ENCODE results near the gene CHD9NB.
A peak's percentile ranks its signal among the peaks of the same experiment; 100 is the strongest.
"Not testable (repeated sequence)": the region's sequence is repeated elsewhere in the genome, so short reads cannot be mapped to it uniquely, and the experiment has no call there.

CHD9NB gene

DNA sequence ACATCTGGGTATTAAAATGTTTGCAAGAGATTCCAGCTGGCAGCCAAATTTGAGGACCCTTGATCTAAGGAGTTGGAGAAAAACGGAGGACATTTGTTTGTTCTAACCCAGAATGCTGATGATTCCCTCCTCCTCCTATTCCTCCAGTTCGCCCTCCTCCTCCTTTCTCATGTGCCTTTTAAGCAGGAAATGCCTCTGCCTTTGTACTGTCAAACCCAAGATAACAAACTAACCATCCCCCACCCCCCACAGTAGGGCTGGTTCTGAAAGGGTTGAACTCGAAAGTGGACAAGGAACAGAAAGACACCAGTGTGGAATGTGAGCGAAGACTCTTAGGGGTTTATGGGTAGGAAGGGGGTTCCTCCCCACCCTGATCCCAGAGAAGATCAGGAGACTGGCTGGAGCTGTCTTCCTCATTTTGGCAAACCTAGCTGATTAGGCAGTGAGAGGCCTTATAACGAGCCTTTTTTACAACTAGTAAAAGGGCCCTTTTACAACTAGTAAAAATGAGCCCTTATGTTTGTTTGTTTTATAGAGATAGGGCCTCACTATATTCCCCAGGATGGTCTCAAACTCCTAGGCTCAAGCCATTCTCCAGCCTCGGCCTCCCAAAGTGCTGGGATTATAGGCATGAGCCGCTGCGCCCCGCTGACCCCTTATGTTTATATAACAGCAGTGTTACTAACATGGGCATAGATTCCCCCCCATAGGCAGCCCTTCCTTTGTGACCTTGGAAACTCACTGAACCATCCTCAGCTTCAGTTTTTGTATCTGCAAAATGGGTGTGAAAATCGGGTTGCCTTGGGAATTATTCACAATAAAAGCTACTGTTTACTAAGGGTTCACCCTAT is 3.1 kb upstream of the CHD9NB start:
- peak; percentile 18 for DNase-seq

DNA sequence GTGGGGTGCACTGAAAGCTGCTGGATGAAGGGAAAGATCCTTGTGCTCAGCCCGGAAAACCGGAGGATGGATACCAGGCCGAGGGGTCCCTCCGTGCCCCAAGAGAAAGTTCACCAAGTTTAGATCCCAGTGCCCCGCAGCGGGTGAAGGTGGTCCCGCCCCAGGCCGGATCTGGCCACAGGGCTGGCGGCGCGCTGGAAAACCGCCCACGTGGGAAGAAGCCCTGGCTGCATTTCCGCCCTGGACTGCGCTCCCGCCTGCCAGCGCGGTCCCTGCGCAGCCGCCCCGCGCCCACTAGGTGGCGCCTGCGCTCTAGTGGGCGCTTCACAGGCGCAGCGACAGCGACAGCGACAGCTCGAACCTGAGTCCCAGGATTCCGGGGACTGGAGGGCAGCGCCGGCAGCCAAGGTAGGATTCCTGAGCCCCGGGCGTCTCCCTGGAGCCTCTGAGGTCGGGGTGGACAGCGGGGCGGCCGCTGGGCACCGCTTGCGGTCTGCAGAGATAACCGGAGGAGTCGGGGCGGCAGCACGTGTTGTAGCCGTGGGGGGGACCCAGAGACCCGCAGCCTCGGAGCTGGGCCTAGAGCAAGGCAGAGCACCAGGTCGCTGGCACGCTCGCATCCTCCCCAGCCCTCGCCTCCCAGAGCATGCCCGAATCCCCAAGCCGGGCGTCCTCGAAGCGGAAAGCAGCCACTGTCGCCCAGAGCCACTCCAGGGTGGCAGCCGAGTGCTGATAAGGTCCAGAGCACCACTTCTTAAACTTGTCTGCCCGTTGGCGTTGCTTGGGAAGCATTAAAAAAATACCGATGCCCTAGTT is 2.2 kb upstream of the CHD9NB start, which contains the start of gene CHD9:
TSS of gene CHD9 (plus strand) at position 322 of the 816 bp plus-strand sequence. CDS start 101,099 bp downstream, outside the sequence.
- DNase-seq: peak; percentile 77

DNA sequence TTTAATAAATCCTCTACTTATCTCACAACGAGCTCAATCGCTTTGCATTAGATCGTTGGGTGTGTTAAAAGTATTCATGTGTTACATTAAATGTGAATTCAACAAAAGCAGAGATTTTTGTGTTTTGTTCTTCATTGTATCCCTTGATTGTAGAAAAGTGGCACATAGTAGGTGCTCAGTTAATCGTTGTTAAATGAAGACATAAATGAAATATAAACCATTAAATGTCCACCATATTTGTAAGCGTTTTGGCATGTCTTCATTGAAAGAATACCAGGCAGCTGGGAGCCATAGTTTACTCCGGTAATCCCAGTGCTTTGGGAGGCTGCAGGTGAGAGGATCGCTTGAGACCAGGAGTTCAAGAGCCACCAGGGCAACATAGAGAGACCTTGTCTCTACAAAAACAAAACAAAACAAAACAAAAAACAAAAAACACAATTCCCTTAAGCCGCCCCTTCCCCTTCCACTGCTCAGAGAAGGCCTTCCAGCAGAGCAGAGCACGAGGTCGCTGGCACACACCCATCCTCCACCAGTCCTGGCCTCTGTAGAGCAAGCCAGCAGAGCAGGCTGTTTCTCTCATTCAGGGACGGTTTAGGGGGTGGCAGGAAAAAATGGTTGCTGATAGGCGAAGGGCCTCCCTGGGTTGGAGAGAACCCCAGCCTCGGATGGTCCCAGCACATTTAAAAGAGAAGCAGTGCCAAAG is 1.4 kb upstream of the CHD9NB start:
- no peak for DNase-seq

DNA sequence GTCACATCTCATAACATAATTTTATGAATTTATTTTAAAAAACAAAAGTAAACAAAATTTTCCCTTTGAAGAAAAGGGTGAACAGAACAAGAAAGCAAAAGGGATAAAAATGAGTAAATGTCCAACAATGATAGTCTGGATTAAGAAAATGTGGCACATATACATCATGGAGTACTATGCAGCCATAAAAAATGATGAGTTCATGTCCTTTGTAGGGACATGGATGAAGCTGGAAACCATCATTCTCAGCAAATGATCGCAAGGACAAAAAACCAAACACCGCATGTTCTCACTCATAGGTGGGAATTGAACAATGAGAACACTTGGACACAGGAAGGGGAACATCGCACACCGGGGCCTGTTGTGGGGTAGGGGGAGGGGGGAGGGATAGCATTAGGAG is 1.4 kb downstream of the CHD9NB start:
- not testable (repeated sequence) for DNase-seq

DNA sequence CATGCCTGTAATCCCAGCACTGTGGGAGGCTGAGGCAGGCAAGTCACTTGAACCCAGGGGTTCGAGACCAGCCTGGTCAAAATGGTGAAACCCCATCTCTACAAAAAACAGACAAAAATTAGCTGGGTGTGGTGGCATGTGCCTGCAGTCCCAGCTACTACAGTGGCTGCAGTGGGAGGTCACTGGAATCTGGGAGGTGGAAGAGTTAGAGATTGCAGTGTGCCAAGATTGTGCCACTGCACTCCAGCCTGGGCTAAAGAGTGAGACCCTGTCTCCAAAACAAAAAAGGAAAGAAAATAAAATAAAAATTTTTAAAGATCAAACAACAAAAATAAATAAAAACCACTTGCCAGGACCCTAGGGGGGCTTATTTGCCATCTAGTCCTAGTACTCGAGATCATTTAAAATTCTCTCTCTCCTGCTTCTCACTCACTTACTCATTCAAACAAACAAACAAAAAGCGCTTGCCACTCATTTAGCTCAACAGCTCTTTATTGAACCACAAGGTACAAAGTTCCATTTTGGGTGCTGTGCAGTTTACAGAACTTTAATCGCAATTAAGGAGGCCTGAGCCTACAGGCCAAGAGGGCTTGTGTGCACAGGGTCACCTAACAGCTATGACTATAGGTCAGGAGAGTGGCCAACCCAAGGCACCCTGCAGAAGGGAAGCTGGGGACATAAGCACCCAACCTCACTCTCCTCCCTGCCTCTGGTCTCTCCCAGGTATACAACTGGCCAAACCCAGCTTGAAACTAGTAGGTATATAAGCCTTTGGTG is 4.4 kb downstream of the CHD9NB start:
- no peak for DNase-seq

DNA sequence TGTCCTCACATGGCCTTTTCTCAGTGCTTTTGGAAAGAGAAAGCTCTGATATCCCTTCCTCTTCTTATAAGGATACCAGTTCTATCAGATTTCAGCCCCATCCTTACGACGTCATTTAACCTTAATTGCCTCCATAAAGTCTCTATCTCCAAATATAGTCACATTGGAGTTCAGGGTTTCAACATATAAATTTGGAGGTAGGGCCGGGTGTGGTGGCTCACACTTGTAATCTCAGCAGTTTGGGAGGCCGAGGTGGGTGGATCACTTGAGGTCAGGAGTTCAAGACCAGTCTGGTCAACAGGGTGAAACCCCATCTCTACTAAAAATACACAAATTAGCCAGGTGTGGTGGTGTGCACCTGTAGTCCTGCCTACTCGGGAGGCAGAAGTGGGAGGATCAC is 5.2 kb downstream of the CHD9NB start:
- DNase-seq: not testable (repeated sequence)

DNA sequence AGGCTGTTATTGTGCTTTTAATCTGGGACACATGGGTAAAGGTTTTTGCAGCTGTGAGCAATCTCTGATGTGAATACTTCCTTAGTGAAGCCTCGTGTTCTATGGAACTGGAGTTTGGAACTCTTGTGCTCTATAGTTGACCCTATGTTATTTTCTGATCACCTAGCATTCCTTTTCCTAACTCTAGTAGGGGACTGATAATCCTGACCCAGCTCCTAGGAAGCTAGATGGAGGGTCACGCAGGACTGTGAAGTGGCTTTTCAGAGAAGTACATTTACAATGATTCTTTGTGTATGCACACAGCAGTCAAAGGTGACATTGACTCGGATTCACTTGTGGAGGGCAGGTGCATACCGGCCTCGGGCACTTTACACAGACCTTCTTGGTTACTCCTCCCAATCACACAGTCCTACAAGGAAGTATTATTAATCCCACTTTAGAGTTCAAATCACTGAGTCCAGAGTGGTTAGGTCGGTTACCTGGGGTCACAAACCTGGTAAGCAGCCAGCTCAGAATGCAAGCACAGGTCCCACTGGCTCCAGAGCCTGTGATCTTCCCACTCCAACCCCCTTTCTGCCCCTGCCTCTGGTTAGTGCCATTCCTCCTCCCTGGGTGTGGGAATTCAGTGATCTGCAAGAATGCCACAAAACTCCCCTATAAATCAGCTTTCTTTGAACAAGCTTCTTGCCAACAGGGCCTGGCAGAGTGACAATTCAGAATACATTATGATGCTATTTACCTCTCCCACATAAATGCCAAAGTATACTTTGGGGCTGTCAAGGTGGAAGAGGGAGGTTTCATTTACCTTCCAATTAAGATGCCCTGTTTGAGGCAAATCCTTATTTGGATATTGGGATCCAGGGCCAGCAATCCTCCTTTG is 7.1 kb downstream of the CHD9NB start:
- no peak for DNase-seq

DNA sequence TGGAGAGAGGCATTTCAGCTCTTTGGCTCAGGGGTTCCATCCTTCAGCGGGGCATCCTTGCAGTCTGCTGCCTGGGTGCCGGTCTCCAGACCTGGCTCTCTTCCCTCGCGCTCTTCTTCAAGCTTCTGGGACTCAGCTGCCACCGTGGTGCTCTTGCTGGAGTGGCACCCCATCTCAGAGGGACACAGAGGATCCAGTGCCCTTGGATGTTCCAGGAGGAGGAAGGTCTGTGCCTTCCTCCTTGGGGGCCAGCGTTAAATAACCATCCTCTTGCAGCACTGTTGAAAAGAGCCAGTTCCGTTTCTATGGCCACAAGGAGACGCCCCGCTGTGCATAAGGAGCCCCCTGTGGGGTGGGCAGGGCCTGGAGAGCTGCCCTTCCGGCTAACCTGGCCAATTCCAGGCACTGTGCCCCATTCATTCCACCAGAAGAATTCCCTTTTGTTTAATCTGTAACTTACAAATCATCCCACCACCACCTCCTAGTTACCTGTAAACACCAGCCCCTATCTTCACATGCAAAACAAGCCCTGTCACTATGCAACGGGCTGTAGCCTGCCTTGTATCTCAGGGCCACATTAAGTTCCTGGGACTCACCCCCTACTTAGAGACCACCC is 8.6 kb downstream of the CHD9NB start:
- DNase-seq: no peak

DNA sequence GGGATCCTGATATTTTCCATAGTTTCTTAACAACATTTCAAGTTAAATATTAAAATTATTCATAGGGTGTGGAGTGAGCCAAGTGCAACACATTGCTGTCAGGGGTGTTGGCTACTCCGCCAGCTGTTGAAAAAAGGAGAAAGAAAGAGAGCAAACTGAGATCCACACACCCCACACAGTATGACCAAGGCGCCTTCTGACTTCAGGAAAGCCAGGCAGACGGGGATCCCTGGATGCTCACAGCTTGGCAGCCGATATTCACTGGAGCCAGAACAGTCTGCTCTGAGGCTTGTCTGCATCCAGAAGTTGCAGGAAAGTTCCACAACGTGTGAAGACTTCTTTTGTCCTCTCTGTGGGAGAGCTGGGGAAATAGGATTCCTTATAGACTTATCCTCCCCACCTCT is 9.3 kb downstream of the CHD9NB start:
- DNase-seq: no peak

DNA sequence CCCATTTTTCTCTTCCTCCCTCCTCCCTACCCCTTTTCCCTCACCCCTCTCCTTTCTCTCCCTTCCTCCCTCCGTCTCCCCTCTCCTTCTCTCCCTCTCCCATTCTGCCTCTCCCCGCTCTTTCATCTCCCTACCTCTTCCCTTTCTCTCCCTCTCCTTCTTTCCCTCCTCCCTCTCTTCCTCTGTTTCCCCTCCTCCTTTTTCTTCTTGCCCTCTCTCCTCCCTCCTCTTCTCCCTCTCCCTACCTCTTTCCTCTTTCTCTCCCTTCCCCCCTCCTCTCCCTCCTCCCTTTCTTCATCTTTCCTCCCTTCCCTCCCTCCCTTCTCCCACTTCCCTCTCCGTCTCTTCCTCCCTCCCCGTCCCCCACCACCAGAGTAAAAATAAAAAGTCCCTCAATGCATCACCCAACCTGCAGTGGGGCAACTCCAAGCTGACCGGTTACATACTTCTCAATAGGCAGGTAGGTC is 10.4 kb downstream of the CHD9NB start:
- no peak for DNase-seq

DNA sequence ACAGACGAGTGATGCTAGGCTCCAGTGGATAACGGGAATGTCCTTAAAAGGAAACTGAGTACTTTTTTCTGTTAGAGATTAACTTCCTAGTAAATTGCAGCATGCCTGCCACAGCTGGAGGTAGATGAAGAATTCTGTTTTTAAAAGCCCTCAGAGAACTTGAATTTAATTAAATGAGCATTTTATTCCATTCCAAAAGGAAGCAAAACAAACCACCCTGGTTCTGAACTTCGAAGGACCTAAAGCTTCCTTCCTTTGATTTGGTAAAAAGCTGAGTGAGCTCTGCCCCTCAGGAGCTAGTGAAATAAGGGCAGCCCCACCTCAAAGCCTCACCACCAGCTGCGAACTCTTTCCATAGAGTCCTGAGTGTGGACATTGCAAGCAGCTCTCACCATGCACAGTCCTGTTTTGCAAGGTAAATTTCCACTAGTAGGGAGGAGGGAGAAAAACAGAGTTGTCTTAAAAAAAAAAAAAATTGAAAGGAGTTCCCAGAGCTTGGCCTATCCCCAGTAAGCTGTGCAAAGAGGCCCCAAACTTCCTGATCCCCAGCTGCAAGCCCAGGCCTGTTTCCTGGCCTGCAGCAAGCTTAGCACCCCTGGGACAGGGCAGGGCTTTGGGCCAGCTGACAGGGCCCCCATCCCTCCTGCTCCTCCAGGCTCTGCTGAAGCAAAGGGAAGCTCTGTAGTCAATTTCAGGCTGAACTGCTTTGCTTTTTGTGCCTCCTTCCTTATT is 11.2 kb downstream of the CHD9NB start:
- DNase-seq: no peak

DNA sequence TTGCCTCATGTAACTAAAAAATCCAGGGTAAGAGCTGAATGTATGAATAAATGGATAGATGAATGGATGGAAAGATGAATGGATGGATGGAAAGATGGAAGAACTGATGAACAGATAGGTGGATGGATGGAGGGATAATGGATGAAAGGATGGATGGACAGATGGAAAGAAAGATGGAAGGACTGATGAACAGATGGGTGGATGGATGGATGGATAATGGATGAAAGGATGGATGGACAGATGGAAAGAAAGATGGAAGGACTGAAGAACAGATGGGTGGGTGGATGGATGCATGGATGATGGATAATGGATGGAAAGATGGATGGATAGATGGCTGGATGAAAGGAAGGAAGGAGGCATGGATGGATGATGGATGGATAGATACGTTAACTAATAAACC is 11.9 kb downstream of the CHD9NB start:
- no peak for DNase-seq

DNA sequence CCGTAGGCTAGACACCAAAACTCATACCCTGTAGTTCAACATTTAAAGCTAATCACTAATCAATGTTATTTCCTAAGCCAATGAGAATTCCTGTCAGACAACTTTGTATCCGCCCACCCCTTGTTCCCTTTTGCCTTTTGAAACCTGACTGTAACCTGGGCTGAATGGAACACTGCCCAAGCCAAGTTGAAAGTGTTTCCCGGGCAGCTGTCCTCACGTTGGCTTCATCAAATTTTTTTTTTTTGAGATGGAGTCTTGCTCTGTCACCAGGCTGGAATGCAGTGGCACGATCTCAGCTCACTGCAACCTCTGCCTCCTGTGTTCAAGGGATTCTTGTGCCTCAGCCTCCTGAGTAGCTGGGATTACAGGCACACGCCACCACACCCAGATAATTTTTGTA is 16.0 kb downstream of the CHD9NB start:
- not testable (repeated sequence) for DNase-seq

DNA sequence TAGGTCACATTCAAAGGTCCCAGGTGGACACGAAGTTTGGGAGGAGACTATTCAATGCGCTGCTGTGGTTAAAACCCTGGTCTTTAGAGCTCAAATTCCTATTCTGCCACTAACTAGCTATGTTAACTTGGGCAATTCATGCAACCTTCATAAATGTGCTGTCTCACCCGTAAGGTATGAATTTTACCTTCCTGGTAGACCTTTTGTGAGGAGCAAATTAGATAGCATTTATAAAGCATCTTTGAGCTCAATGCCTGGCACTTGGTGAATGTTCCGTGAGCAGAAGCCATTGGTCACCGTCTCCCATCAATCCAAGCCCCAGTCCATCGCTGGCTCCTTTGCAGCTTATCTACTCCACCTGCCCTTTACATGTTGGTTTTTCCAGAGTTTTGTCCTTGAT is 16.6 kb downstream of the CHD9NB start:
- DNase-seq: no peak

DNA sequence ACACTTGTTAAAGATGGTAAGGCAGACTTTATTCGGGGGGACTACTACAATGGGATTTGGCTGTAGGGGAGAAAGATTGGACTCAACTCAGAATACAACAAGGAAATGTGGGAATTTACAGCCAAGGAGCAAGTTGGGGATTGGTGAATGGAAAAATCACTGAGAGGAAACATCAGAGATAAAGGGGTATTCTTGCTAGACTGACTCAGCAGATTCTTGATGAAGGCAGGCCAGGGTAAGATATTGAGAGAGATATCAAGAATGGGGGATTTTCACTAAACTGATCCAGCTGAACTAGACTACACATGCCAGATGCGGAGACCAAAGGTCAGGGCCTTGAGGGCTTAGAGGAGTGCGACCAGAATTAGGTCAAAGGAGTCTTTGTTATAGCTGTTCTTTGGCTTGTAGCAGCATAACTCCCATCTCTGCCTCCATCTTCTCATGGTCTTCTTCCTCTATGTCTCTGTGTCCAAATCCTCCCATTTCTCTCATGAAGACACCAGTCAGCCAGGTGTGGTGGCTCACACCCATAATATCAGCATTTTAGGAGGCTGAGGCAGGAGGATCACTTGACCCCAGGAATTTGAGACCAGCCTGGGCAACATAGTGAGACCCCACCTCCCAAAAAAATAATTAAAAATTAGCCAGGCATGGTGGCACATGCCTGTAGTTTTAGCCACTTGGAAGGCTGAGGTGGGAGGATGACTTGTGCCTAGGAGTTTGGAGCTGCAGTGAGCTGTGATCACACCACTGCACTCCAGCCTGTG is 17.3 kb downstream of the CHD9NB start:
- no peak for DNase-seq

DNA sequence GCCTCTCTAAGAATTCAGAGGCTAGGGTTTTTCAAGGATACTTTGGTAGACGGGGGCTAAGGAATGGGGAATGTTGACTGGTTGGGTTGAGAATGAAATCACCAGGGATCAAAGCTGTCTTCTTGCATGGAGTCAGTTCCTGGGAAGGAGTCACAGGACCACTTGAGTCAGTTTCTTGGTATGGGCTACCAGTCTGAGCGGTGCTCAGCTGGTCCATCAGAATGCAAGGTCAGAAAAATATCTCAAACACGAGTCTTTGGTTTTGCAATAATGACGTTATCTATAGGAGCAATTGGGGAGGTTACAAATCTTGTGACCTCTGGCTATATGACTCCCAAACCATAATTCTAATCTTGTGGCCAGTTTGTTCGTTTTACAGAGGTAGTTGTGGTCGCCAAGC is 18.4 kb downstream of the CHD9NB start:
- no peak for DNase-seq

DNA sequence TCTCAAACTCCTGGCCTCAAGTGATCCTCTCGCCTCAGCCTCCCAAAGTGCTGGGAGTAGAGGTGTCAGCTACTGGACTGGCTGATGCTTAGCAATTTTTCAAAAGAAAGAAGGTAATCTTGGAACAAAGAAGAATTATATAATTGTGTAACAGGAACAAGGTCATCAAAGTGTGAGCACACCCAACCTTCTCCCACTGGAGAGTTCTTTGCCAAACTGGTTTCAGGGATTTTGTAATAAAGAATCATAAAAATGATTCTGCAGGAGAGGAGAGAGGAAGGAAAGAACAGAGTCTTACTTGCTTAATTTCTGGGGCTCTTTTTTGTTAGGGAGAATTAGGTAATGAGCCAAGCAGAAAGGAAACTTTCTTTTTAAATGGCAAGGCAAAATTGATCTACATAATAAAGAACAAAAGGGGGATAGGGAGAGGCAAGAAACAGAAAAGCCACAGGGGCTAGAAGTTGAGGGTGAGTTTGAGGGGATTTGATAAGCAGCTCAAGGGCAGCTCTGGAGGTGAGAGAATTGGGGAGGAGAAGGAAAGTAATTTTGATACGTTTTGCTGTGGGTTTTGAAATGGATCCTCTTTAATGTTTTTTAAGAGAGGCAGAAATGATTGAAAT is 21.3 kb downstream of the CHD9NB start:
- DNase-seq: no peak

DNA sequence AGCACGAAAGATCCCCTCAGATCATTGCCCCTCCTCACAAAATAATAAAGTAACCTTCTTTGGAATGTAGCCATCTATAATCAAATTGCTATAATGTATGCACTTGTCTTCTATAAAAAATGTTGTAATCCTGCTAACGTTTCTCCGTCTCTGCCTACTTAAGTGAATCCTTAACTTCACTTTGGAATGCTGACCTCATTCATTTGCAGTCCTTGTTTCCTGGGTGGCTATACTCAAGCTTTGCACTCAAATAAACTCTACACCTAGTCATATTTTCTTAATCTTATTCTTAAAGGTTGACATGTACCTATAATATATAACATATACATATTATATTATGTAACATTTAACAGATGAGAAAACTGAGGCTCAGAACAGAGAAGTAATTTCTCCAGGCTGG is 22.7 kb downstream of the CHD9NB start:
- DNase-seq: no peak

DNA sequence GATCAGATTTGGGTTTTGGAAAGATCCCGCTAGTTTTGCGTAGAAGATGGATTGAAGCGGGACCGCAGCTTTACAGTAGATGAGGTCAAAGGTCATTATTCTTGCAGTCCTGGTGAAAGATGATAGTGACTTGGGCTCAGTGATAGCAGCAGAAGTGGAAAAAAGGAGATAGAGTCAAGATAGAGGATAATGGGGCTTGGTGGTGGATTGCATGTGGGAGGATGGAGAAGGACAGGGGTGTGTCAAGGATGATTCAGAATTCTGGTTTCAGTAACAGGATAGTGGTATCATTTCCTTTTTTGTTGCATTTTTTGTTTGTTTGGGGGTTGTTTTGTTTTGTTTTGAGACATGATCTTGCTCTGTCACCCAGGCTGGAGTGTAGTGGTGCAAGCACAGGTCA is 28.7 kb downstream of the CHD9NB start:
- DNase-seq: no peak

Data from CD4-positive, alpha-beta T cell treated with Interleukin-10 for 1 hour (primary cell).